ENCODE data around the gene UEVLD.

Gene UEVLD

GRCh38 chr11:18617688-18618341, 29.3 kb upstream of the UEVLD start:
- Histone ChIP-seq H3K23ac (ENCODE audit: low read length) (no peak overlapping the region), H2AK5ac (ENCODE audit: low read length) (no peak overlapping the region), H3K9me3 (ENCODE audit: insufficient read depth, low read depth, low read length) (peaks cover 2% of the 10 kb centered on the region), H3K4me1 (ENCODE audit: control insufficient read depth in 1 of 2, insufficient read depth in 2 of 2, low read length in 2 of 2) (no peaks in the 10 kb centered on the region), H4K8ac (ENCODE audit: low read depth, low read length) (no peak overlapping the region), H3K79me1 (ENCODE audit: low read length) (no peaks in the 10 kb centered on the region), H3K18ac (ENCODE audit: low read length) (no peak overlapping the region), H2AFZ (ENCODE audit: insufficient read depth, low read length, poor library complexity) (no peak overlapping the region), H2BK12ac (ENCODE audit: low read length) (no peak overlapping the region), H3K4ac (ENCODE audit: low read depth, low read length) (no peak overlapping the region), H2BK120ac (ENCODE audit: insufficient read depth, low read length, poor library complexity) (no peak overlapping the region), H3K27me3 (ENCODE audit: insufficient read depth, low read length) (no peaks in the 10 kb centered on the region), H4K12ac (ENCODE audit: low read depth, low read length) (no peak overlapping the region), H3K9ac (ENCODE audit: low read length) (no peak overlapping the region), H3K14ac (ENCODE audit: low read length) (no peak overlapping the region), H4K91ac (ENCODE audit: low read depth, low read length) (no peak overlapping the region), H3K36me3 (ENCODE audit: control insufficient read depth in 1 of 2, insufficient read depth in 2 of 2, low read length in 2 of 2) (peaks cover 15 to 16% of the 10 kb centered on the region in 2 experiments), H3K4me2 (ENCODE audit: low read length) (no peak overlapping the region), H3K27ac (ENCODE audit: low read depth, low read length) (no peak overlapping the region), H2BK5ac (ENCODE audit: low read depth, low read length, poor library complexity) (no peak overlapping the region), H3K4me3 (ENCODE audit: low read depth, low read length) (no peak overlapping the region), H3K79me2 (ENCODE audit: control insufficient read depth, insufficient read depth, low read length, poor library complexity) (no peaks in the 10 kb centered on the region)
- WGBS (ENCODE audit: extremely low coverage, insufficient coverage, insufficient read length): no CpG with 5 or more reads among the region's 10 CpGs
- DNase-seq: no peak

GRCh38 chr11:18615628-18616392, 27.3 kb upstream of the UEVLD start:
- WGBS (ENCODE audit: extremely low coverage, insufficient coverage, insufficient read length): no CpG with 5 or more reads among the region's 11 CpGs

GRCh38 chr11:18614667-18615066, 26.1 kb upstream of the UEVLD start:
- Histone ChIP-seq H3K23ac (ENCODE audit: low read length) (no peak overlapping the region), H3K4me3 (ENCODE audit: low read depth, low read length) (no peak overlapping the region), H3K27me3 (ENCODE audit: insufficient read depth, low read length) (no peaks in the 10 kb centered on the region), H3K9me3 (ENCODE audit: insufficient read depth, low read depth, low read length) (no peaks in the 10 kb centered on the region), H3K36me3 (ENCODE audit: control insufficient read depth in 1 of 2, insufficient read depth in 2 of 2, low read length in 2 of 2) (peaks cover 22 to 26% of the 10 kb centered on the region in 2 experiments), H2BK5ac (ENCODE audit: low read depth, low read length, poor library complexity) (no peak overlapping the region), H3K4me1 (ENCODE audit: control insufficient read depth in 1 of 2, insufficient read depth in 2 of 2, low read length in 2 of 2) (no peaks in the 10 kb centered on the region), H3K27ac (ENCODE audit: low read depth, low read length) (no peak overlapping the region), H3K9ac (ENCODE audit: low read length) (no peak overlapping the region), H3K4me2 (ENCODE audit: low read length) (no peak overlapping the region), H3K79me1 (ENCODE audit: low read length) (no peaks in the 10 kb centered on the region), H3K79me2 (ENCODE audit: control insufficient read depth, insufficient read depth, low read length, poor library complexity) (no peaks in the 10 kb centered on the region), H3K14ac (ENCODE audit: low read length) (no peak overlapping the region), H2AK5ac (ENCODE audit: low read length) (no peak overlapping the region), H2BK12ac (ENCODE audit: low read length) (no peak overlapping the region), H4K12ac (ENCODE audit: low read depth, low read length) (no peak overlapping the region), H2BK120ac (ENCODE audit: insufficient read depth, low read length, poor library complexity) (no peak overlapping the region), H4K8ac (ENCODE audit: low read depth, low read length) (no peak overlapping the region), H3K18ac (ENCODE audit: low read length) (no peak overlapping the region), H3K4ac (ENCODE audit: low read depth, low read length) (no peak overlapping the region), H4K91ac (ENCODE audit: low read depth, low read length) (no peak overlapping the region), H2AFZ (ENCODE audit: insufficient read depth, low read length, poor library complexity) (no peak overlapping the region)
- no peak for DNase-seq
- WGBS (ENCODE audit: extremely low coverage, insufficient coverage, insufficient read length): no CpG with 5 or more reads among the region's 10 CpGs

More at GRCh38 chr11:18615628-18616392, 27.3 kb upstream of the UEVLD start:
- H2BK12ac ChIP-seq (ENCODE audit: low read length): no peak overlapping the region
- no peak overlapping the region for H3K4me2 ChIP-seq (ENCODE audit: low read length)
- no peak overlapping the region for H3K4ac ChIP-seq (ENCODE audit: low read depth, low read length)
- no peak overlapping the region for H2BK120ac ChIP-seq (ENCODE audit: insufficient read depth, low read length, poor library complexity)
- peak in 1 of 2 donors; percentile 18 for DNase-seq
- no peak overlapping the region for H2BK5ac ChIP-seq (ENCODE audit: low read depth, low read length, poor library complexity)
- H3K4me1 ChIP-seq (ENCODE audit: control insufficient read depth in 1 of 2, insufficient read depth in 2 of 2, low read length in 2 of 2): no peaks in the 10 kb centered on the region
- no peak overlapping the region for H3K14ac ChIP-seq (ENCODE audit: low read length)
- no peak overlapping the region for H3K9ac ChIP-seq (ENCODE audit: low read length)
- H3K27ac ChIP-seq (ENCODE audit: low read depth, low read length): no peak overlapping the region
- no peak overlapping the region for H4K91ac ChIP-seq (ENCODE audit: low read depth, low read length)
- no peaks in the 10 kb centered on the region for H3K27me3 ChIP-seq (ENCODE audit: insufficient read depth, low read length)
- no peaks in the 10 kb centered on the region for H3K79me1 ChIP-seq (ENCODE audit: low read length)
- H2AFZ ChIP-seq (ENCODE audit: insufficient read depth, low read length, poor library complexity): no peak overlapping the region
- H3K4me3 ChIP-seq (ENCODE audit: low read depth, low read length): no peak overlapping the region
- H4K12ac ChIP-seq (ENCODE audit: low read depth, low read length): no peak overlapping the region
- H3K18ac ChIP-seq (ENCODE audit: low read length): no peak overlapping the region
- H3K36me3 ChIP-seq (ENCODE audit: control insufficient read depth in 1 of 2, insufficient read depth in 2 of 2, low read length in 2 of 2): peaks cover 19 to 20% of the 10 kb centered on the region in 2 experiments
- H4K8ac ChIP-seq (ENCODE audit: low read depth, low read length): no peak overlapping the region
- H3K9me3 ChIP-seq (ENCODE audit: insufficient read depth, low read depth, low read length): no peaks in the 10 kb centered on the region
- no peak overlapping the region for H2AK5ac ChIP-seq (ENCODE audit: low read length)
- H3K23ac ChIP-seq (ENCODE audit: low read length): no peak overlapping the region
- no peaks in the 10 kb centered on the region for H3K79me2 ChIP-seq (ENCODE audit: control insufficient read depth, insufficient read depth, low read length, poor library complexity)

GRCh38 chr11:18612394-18612793, 23.9 kb upstream of the UEVLD start:
- Histone ChIP-seq H4K8ac (ENCODE audit: low read depth, low read length) (no peak overlapping the region), H3K23ac (ENCODE audit: low read length) (no peak overlapping the region), H2AFZ (ENCODE audit: insufficient read depth, low read length, poor library complexity) (no peak overlapping the region), H2BK120ac (ENCODE audit: insufficient read depth, low read length, poor library complexity) (no peak overlapping the region), H3K9me3 (ENCODE audit: insufficient read depth, low read depth, low read length) (no peaks in the 10 kb centered on the region), H3K27ac (ENCODE audit: low read depth, low read length) (no peak overlapping the region), H3K27me3 (ENCODE audit: insufficient read depth, low read length) (no peaks in the 10 kb centered on the region), H3K4me2 (ENCODE audit: low read length) (no peak overlapping the region), H3K36me3 (ENCODE audit: control insufficient read depth in 1 of 2, insufficient read depth in 2 of 2, low read length in 2 of 2) (peaks cover 20 to 33% of the 10 kb centered on the region in 2 experiments), H2BK12ac (ENCODE audit: low read length) (no peak overlapping the region), H3K18ac (ENCODE audit: low read length) (no peak overlapping the region), H3K14ac (ENCODE audit: low read length) (no peak overlapping the region), H4K12ac (ENCODE audit: low read depth, low read length) (no peak overlapping the region), H2BK5ac (ENCODE audit: low read depth, low read length, poor library complexity) (no peak overlapping the region), H3K79me1 (ENCODE audit: low read length) (no peaks in the 10 kb centered on the region), H3K4me1 (ENCODE audit: control insufficient read depth in 1 of 2, insufficient read depth in 2 of 2, low read length in 2 of 2) (no peaks in the 10 kb centered on the region), H4K91ac (ENCODE audit: low read depth, low read length) (no peak overlapping the region), H2AK5ac (ENCODE audit: low read length) (no peak overlapping the region), H3K79me2 (ENCODE audit: control insufficient read depth, insufficient read depth, low read length, poor library complexity) (no peaks in the 10 kb centered on the region), H3K4me3 (ENCODE audit: low read depth, low read length) (no peak overlapping the region), H3K4ac (ENCODE audit: low read depth, low read length) (no peak overlapping the region), H3K9ac (ENCODE audit: low read length) (no peak overlapping the region)
- no peak for DNase-seq
- WGBS (ENCODE audit: extremely low coverage, insufficient coverage, insufficient read length): 100% methylated on average over 3 of the region's 4 CpGs
